ENCODE measurements around the gene NCBP1. TPM values are rescaled to one million over a fixed set of nuclear protein-coding genes. Genes with fewer than 3 reads are reported as not detected.
A peak's percentile ranks its signal among the peaks of the same experiment; 100 is the strongest.

NCBP1 gene
- total RNA-seq, 4 donors from 2014 or later, result 18.6 to 38.4 (median 24.4) TPM

GRCh38 chr9:97635026-97635425 lies 1.4 kb downstream of the NCBP1 start:
- 73 to 75% methylated on average over 7 of the region's 7 CpGs for WGBS, 2 donors
- Histone ChIP-seq H3K36me3 (no peaks in the 10 kb centered on the region), H3K27ac (peak overlapping the region in 1 of 4 donors; percentile 100), H3K4me1 (peaks cover 4 to 69% (median 36%) of the 10 kb centered on the region in 4 donors), H3K9me3 (no peaks in the 10 kb centered on the region), H3K27me3 (no peaks in the 10 kb centered on the region), H3K4me3 (peak overlapping the region in 3 of 4 donors; percentile 14 to 96 (median 77))
- DNase-seq (ENCODE audit: low spot score in 2 of 2), result no peak
- TF ChIP-seq EP300 (IDR thresholded peaks at IDR 0.05) (no peak), POLR2A (IDR thresholded peaks at IDR 0.05) (no peak), CTCF (IDR thresholded peaks at IDR 0.05) (no peak)

GRCh38 chr9:97636903-97637302 lies 3.3 kb downstream of the NCBP1 start:
- TF ChIP-seq POLR2A (IDR thresholded peaks at IDR 0.05), result no peak
- no peak for TF ChIP-seq CTCF (IDR thresholded peaks at IDR 0.05)
- TF ChIP-seq EP300 (IDR thresholded peaks at IDR 0.05), result no peak
- WGBS, 2 donors, result 86 to 88% methylated on average over 3 of the region's 3 CpGs
- Histone ChIP-seq H3K27me3 (no peaks in the 10 kb centered on the region), H3K9me3 (no peaks in the 10 kb centered on the region), H3K4me1 (peaks cover 4 to 54% (median 29%) of the 10 kb centered on the region in 4 donors), H3K27ac (no peak overlapping the region), H3K36me3 (peaks cover 0 to 5% (median 0%) of the 10 kb centered on the region in 3 donors), H3K4me3 (no peak overlapping the region)
- no peak for DNase-seq (ENCODE audit: low spot score in 2 of 2)

- no peak for TF ChIP-seq POLR2A (IDR thresholded peaks at IDR 0.05)
- TF ChIP-seq CTCF (IDR thresholded peaks at IDR 0.05), result no peak
- TF ChIP-seq EP300 (IDR thresholded peaks at IDR 0.05), result no peak
- no peak for DNase-seq (ENCODE audit: low spot score in 2 of 2)
- Histone ChIP-seq H3K9me3 (no peaks in the 10 kb centered on the region), H3K4me1 (peaks cover 4 to 50% (median 26%) of the 10 kb centered on the region in 4 donors), H3K27ac (no peak overlapping the region), H3K36me3 (peaks cover 0 to 20% (median 0%) of the 10 kb centered on the region in 3 donors), H3K4me3 (no peak overlapping the region), H3K27me3 (no peaks in the 10 kb centered on the region)
- 62% methylated on average over 3 of the region's 3 CpGs for WGBS, 2 donors
Observed at GRCh38 chr9:97638666-97639065, 5.0 kb downstream of the NCBP1 start.

GRCh38 chr9:97640325-97640724 lies 6.7 kb downstream of the NCBP1 start:
- Histone ChIP-seq H3K27me3 (no peaks in the 10 kb centered on the region), H3K36me3 (peaks cover 0 to 36% (median 0%) of the 10 kb centered on the region in 3 donors), H3K4me3 (no peak overlapping the region), H3K27ac (no peak overlapping the region), H3K4me1 (peaks cover 0 to 38% (median 13%) of the 10 kb centered on the region in 4 donors), H3K9me3 (no peaks in the 10 kb centered on the region)
- no peak for DNase-seq (ENCODE audit: low spot score in 2 of 2)
- TF ChIP-seq POLR2A (IDR thresholded peaks at IDR 0.05) (no peak), CTCF (IDR thresholded peaks at IDR 0.05) (no peak), EP300 (IDR thresholded peaks at IDR 0.05) (no peak)
- 76 to 81% methylated on average over 2 of the region's 2 CpGs for WGBS, 2 donors

GRCh38 chr9:97645720-97646119 lies 12.1 kb downstream of the NCBP1 start:
- H3K27me3 ChIP-seq, result no peaks in the 10 kb centered on the region
- H3K9me3 ChIP-seq, result no peaks in the 10 kb centered on the region
- H3K4me1 ChIP-seq, result no peaks in the 10 kb centered on the region
- no peak overlapping the region for H3K27ac ChIP-seq
- H3K36me3 ChIP-seq, result peaks cover 0 to 86% (median 0%) of the 10 kb centered on the region in 3 donors
- TF ChIP-seq POLR2A (IDR thresholded peaks at IDR 0.05) (no peak), EP300 (IDR thresholded peaks at IDR 0.05) (no peak), CTCF (IDR thresholded peaks at IDR 0.05) (no peak)
- H3K4me3 ChIP-seq, result no peak overlapping the region
- DNase-seq (ENCODE audit: low spot score in 2 of 2), result no peak

Data from tibial nerve (tissue), 4 donors.